SK-N-SH treated with all-trans-retinoic acid at 6 μM for 48 hours (cell line): Measurements from ENCODE around the gene VAC14.

ENCODE experiments used
- BACH2 ChIP-seq: fragments of 250-450 bp; sonication (Bioruptor Pico); IDR thresholded peaks from 2 replicates; pipeline ENCODE4 v1.9.0; 2021; ENCODE audit warnings: mild to moderate bottlenecking, borderline replicate concordance
- POU6F1 ChIP-seq: fragments of 250-450 bp; sonication (Bioruptor Pico); IDR thresholded peaks from 2 replicates; pipeline ENCODE4 v1.8.0; 2021; ENCODE audit warnings: low read depth, mild to moderate bottlenecking, moderate library complexity, borderline replicate concordance
- PPARA ChIP-seq: fragments of 250-450 bp; sonication (Bioruptor Pico); IDR thresholded peaks from 2 replicates; pipeline ENCODE4 v1.5.0; 2020; ENCODE audit warnings: mild to moderate bottlenecking, borderline replicate concordance
- ZFP30 ChIP-seq: fragments of 450-650 bp; formaldehyde crosslinking; IDR thresholded peaks from 2 replicates; pipeline ENCODE4 v1.5.0; 2022; ENCODE audit warnings: mild to moderate bottlenecking, moderate library complexity
- ZNF8 ChIP-seq: fragments of 450-650 bp; formaldehyde crosslinking; IDR thresholded peaks from 2 replicates; pipeline ENCODE4 v1.5.0; 2020; ENCODE audit warnings: mild to moderate bottlenecking, moderate library complexity
- TF ChIP-seq, protein P1 (sequence below): fragments of 250-450 bp; sonication (Bioruptor Pico); IDR thresholded peaks from 2 replicates; pipeline ENCODE4 v1.8.0; 2020; ENCODE audit warnings: mild to moderate bottlenecking, moderate library complexity, borderline replicate concordance

DNA sequence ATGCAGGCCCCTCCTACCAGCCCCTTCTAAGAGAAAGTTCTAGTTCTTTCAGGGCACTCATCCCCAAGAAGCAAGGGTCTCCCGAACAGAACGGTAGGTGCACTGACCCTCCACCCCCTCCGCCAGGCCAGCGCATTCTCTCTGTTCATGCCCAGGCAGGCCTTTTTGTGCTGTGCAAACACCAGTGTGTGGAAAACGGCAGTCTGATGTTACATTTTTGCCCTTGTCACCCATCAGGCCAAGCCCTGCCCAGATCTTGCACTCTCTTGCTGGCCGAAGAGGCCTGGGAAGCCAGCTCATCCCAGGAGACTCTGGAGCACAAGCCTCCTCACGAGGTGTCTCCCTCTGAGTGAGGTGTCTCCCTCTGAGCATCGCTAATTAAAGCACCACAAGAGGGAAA, 99.0 kb downstream of the VAC14 start:
- no peak for TF ChIP-seq BACH2 (CRISPR knock-in tag)
- TF ChIP-seq ZNF8 (CRISPR knock-in tag), result no peak
- TF ChIP-seq, protein P1, sequence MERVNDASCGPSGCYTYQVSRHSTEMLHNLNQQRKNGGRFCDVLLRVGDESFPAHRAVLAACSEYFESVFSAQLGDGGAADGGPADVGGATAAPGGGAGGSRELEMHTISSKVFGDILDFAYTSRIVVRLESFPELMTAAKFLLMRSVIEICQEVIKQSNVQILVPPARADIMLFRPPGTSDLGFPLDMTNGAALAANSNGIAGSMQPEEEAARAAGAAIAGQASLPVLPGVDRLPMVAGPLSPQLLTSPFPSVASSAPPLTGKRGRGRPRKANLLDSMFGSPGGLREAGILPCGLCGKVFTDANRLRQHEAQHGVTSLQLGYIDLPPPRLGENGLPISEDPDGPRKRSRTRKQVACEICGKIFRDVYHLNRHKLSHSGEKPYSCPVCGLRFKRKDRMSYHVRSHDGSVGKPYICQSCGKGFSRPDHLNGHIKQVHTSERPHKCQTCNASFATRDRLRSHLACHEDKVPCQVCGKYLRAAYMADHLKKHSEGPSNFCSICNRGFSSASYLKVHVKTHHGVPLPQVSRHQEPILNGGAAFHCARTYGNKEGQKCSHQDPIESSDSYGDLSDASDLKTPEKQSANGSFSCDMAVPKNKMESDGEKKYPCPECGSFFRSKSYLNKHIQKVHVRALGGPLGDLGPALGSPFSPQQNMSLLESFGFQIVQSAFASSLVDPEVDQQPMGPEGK (CRISPR knock-in tag), result no peak
- no peak for TF ChIP-seq ZFP30 (CRISPR knock-in tag)
- TF ChIP-seq PPARA (CRISPR knock-in tag), result no peak
- no peak for TF ChIP-seq POU6F1 (CRISPR knock-in tag)
